Stimulated activated CD4-positive, alpha-beta T cell treated with anti-CD3 and anti-CD28 coated beads, TNF-alpha, amount 100 ng/mL, for 24 hours (primary cell): Measurements from ENCODE around the gene ESCO1.
A peak's percentile ranks its signal among the peaks of the same experiment; 100 is the strongest.

Experiments
- DNase-seq, 3 experiments: peaks; one replicate each; pipeline ENCODE4 v3.0.0-alpha.2; 2020; ENCODE audit warnings: low read depth in 3 of 3

The ESCO1 gene

GRCh38 chr18:21489119-21489750 lies 111.3 kb downstream of the ESCO1 start:
- DNase-seq = peak in 1 of 3 experiments; percentile 11

GRCh38 chr18:21486905-21487437 lies 113.5 kb downstream of the ESCO1 start:
- DNase-seq = no peak

- no peak for DNase-seq
Measured at GRCh38 chr18:21484851-21485636, 115.5 kb downstream of the ESCO1 start.

GRCh38 chr18:21483051-21483450 lies 117.5 kb downstream of the ESCO1 start:
- DNase-seq = no peak

- DNase-seq = no peak
Measured at GRCh38 chr18:21481739-21482138, 118.8 kb downstream of the ESCO1 start.

GRCh38 chr18:21479721-21480120 lies 120.8 kb downstream of the ESCO1 start:
- DNase-seq = no peak
